Germinal center (tissue), 1 donor: ENCODE results near the gene ZNG1B.
"Not testable (repeated sequence)": the region's sequence is repeated elsewhere in the genome, so short reads cannot be mapped to it uniquely, and the experiment has no call there.

Experiments used
- DNase-seq: peaks from one replicate; pipeline ENCODE4 v3.0.0; 2012; ENCODE audit warnings: mixed read lengths, low spot score

Gene ZNG1B

DNA sequence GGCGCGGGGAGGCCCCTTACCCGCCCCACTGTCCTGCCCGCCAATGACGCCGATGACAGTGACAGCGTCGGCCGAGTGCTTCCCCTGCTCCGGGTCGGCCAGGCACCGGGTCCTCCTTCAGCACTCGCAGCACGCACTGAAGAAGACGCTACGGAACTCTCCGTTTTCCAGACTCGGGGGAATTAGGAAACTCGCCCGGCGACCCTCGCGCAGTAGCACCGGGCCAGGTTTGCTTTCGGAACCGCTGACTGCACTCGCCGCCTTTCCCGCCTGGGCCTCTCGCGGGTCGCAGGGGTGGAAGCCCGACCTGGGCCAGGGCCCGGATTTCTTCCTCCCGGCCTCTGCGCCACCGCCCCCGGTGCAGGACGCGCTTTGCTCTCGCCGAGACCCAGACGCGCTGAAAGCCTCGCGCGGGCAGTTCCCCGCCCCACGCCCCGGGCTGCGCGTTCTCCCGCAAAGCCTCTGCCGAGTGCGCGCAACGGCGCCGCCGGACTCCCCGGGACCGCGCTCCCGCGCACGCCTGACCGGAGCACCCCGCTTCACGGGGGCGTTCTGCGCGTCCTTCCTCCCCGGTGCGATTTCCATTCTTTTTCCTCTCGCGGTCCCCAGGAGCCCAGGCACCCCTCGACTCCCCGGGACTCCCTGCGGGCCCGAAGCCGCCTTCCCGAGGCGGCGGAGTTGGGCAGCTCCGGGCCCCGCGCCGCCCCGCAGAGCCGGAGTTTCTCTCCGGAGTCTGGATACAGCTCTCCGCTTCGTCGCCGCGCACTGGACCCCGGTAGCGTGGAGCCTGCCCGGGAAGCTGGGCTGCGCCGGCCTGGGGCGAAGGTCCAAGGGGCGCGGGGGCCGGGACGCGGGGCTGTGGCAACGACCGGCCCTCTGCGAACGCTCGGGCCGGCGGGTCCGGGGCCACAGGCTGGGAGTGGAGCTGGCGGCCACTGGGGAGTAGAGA, 65.9 kb downstream of the ZNG1B start:
- peak; percentile 17 for DNase-seq

DNA sequence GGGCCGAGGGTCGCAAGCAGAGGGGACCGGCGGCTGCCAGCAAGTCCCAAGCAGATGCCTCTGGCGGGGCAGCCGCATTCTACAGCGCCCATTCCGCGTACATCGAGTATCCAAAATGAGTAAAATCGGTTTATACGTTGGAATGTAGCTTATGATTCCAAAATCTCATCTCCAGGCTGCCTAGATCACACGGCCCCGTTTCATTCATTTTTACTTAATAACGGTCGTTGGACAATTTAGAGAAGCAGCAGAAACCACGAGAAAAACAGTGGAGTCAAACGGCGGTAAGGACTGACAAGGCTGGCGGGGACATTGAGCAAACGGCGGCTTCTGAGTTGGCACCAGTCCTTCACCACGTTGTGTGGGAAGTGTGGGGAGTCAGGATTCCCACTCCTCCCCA, 66.6 kb downstream of the ZNG1B start:
- not testable (repeated sequence) for DNase-seq

DNA sequence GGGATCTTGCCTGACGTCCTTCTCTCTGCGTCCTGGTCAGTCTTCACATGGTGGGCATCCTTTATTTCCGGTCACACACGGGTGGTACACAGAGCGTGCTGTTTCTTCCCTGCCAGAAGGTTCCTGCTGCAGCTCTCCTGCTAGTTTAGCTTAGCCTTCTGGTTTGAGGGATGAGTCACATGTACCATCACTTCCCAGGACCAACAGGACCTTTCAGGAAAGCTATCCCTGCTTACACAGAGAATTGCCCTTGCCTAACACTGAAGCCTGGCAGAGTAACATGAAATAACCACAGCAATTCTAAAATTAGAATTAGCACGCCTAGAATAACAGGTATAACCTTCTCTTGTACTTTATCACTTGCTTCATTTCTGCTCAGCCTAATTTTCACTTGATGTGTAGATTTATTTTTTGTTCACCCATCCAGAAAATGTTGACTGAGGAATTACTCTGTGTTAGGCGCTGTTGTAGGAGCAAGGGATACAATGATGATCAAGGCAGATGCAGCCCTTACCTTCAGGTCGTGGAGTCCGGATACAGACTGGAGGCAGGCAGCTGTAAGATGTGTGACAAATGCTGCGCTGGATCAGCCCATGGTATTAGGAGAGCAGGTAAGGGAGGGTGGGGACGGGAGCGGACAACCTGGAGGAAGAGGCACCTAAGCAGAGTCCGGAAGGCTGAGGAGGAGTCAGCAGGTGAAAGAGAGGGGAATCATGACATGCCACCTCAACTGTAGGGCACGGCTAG, 70.1 kb downstream of the ZNG1B start:
- DNase-seq, result not testable (repeated sequence)

DNA sequence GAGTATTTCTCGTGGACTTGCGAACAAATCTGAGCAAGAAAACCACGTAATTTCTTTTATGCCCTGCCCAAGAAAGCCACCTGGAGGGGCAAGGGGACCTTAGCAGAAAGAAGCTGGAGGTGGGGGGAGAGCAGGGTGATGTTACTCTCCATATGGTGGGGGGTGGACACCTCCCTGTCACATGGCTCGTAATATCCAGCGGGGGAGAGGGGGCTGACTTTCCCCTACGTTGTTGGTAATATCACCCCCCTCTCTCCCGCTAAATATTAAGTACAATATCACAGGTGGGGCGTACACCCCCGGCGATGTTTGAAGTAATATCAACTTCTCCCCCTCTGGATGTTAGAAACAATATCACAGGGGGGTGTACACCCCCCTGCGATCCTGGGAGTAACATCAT, 70.7 kb downstream of the ZNG1B start:
- DNase-seq, result not testable (repeated sequence)

DNA sequence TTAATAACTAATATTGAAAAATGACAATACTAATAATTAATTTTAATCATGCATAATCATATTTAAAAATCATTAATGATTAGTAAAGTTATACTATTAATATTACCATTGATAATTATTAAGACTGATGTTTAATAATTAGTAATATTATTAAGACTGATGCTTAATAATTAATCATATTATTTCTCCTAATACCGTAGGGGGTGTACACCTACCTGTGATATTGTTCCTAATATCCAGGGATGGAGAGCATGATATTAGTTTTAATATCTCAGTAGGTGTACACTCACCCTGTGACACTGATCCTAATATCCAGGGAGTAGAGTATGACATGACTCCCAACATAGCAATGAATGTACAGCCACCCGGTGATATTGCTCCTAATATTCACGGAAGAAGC, 73.4 kb downstream of the ZNG1B start:
- DNase-seq, result not testable (repeated sequence)

DNA sequence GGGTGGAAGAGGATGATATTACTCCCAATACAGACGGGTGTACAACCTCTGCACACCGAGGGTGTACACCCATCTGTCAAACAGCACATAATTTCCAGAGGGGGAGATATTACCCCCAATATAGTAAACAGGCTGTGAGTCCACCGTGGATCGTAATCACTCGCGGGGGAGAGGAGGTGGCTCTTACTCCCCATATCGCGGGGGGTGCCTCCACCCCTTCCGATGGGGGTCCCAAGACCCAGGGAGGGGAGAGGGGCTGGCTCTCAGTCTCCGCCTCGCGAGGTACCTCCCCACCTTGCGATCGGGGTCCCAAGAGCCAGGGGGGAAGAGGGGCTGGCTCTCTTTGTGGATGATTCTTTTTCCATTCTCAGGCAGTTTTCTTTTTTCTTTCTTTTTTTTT, 74.4 kb downstream of the ZNG1B start:
- not testable (repeated sequence) for DNase-seq

DNA sequence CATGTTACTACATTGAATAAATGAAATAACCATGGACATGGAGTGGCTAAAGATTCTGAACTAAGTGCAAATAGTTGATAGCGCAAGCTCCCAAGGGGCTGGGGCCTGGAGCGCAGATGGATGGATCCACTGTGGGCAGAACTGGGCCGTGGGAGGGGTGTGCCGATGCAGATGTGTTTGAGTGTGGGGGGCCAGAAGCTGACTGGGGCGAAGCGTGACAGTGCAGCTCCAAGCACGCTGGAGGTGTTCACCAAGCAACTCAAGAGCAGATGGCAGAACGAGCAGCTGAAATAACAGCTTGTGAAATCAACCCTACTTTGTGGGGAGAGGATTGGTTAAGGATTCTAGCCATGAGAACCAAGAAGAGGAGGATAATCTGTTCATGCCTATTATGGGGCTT, 78.0 kb downstream of the ZNG1B start:
- not testable (repeated sequence) for DNase-seq

DNA sequence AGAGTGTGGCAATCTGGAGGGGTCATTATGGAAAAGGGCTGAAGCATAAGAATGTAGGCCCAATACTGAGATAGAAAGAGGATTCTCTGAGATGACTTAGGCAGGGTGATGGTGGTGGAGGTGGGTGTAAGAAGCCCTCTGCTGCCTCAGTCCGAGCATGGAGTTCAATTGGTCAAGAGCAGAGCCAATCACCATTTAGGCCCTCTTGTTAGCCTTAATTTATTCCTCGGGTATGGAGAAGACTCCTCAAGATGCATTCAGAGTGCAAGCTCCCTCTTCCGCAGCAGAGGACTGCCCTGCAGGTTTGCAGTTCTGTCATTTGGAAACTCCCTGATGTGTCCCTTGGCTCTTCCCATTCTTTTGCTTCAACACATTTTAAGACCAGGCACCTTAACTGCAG, 78.5 kb downstream of the ZNG1B start:
- DNase-seq, result not testable (repeated sequence)

DNA sequence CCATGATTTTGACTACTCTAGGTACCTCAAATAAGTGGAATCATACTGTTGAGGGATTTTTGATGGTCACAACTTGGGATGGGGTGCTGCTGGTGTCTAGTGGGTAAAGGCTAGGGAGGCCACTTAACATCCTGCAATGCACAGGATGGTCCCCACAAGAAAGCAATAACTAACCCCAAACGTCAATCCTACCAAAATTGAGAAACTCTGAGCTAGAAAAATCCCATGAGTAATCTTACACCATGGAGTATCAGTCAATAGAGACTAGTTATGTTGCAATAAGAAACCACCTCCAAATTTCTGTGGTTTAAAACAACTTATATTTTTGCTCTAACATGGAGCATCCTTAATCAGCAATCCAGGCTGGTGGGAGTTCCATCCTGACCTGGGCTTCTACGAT, 79.5 kb downstream of the ZNG1B start:
- DNase-seq, result not testable (repeated sequence)

DNA sequence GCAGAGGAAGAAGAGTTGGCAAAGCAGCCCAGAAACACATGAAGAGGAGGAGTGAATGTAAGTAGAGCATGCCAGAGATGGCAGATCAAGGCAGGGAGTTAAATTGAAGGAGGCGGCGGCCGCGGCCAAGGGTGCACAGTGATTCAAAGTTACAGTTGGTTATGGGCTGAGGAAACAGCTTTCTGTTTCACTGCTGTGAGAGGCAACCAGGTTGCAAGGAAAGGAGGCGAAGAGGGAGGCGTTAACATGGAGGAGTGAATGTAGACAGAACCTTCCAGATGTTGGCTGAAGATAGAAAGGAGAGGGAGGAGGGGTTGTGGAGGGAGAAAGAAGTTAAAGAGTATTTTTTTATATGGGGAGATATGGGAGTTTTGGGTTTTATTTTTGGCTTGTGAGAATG, 83.3 kb downstream of the ZNG1B start:
- not testable (repeated sequence) for DNase-seq

DNA sequence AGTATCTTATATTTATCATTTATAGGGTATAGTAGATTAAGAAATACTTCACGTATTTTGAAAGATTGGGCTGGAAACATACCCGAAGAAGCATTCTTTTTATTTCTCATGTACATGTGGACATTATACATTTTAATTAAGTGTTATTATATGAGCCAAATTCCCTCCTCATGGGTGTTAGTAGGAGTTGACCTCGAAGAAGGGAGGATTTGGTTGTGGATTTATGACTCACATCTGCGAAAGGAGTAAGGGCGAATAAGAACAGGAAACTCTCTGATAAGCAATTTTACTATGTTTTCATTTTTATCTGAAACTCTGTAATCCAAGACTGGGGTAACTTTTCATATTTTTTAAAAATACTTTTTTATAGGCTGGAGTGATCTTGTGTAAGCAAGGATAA, 84.0 kb downstream of the ZNG1B start:
- DNase-seq, result not testable (repeated sequence)

DNA sequence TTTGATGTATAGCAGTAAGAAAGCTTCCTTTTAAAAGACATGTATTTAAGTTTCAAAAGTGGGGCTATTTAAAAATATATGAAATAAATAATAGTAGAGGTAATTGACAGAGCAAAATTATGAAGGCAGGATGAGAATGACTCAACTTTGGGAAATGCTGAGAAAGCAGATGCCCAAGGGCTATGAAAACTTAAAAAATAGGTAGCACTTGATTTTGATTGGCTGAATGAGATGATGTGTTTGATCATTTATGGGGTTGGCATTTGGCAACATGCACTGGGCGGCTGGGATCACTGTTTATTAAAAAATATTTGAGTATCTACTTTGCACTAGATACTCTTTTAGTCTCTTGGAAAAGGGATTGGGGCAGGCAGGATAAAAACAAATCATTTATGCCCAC, 87.5 kb downstream of the ZNG1B start:
- DNase-seq, result not testable (repeated sequence)

DNA sequence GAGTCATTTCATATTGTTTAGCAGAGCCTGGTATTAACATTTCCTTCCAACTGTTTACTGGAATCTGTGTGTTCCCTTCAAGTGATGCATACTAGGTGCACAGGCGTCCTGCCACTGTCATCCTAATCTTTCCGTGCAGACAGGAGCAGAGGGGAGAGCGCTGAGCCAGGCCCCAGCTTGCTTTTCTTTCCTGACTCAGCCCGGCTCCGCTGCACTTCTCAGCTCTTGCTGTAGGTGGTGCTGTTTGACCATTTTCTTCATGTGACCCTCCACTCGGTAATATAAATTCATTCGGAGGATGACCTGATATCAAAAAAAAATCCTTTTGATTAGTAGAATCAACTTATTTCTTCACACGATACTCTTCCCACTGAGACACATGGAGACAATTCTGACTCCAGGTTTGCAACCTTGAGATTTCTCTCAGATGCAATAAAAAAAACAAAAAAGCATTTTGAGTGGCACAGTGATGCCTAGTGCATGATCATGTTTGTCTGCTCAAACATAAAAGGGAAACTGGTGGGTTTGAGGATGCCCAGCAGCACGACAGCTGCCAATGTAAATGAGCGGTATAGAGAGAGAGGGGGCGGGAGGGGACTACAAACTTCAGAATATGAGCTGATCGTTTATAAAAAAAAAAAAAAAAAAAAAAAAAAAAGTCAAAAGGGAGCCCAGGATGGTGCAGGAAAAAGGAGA, 90.0 kb downstream of the ZNG1B start:
- not testable (repeated sequence) for DNase-seq

DNA sequence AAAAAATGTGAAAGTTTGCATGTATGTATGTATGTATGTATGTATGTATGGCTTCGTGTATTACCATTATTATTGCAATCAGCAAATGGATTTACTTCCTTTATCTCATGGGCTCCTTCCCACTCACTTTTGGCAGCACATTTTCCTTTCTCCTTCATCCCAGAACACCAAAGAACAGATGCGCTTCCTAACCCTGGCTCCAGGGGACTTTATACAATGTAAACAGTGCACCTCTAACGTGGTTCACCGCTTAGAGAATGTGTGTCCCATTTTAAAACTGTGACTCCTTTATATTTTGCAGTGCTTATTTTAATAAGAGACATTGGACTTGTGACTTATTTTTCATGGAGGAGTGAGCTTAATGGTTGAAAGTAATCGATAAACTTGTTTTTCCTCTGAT, 90.6 kb downstream of the ZNG1B start:
- not testable (repeated sequence) for DNase-seq

DNA sequence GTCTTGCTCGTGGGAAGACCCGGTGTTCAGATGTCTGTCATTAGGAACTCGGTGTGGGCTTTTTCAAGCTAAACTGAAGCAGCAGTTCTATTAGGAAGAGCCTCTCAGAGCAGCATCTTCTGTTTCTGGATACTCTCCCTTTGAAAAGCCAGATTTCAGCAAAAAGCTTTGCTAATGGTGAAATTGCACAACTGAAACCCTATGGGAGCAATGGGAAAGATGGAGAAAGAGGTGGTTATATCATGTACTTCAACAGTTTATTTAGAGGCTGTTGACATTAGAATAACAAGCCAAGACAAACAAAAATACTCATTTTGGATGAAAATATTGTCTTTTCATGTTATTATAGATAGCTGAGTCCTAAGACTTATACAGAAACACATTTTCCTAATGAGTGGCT, 91.4 kb downstream of the ZNG1B start:
- not testable (repeated sequence) for DNase-seq

DNA sequence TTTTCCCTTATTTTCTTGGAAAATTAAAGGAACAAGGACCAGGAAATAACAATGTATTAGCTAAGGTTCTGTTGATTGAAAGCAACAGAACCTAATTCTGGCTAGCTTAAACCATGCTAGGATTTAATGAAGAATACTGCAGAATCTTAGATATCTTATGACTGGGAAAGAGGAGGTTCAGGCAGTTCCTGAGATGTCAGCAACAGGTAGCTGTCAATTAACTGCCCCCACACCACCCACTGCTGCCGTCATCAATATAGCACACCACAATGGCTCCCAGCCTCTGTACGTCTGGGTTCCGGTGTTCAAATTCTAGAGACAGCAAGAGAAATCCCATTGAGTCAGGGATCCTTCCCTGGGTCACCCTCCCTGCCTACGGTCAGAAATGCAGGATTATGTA, 95.5 kb downstream of the ZNG1B start:
- DNase-seq, result not testable (repeated sequence)

DNA sequence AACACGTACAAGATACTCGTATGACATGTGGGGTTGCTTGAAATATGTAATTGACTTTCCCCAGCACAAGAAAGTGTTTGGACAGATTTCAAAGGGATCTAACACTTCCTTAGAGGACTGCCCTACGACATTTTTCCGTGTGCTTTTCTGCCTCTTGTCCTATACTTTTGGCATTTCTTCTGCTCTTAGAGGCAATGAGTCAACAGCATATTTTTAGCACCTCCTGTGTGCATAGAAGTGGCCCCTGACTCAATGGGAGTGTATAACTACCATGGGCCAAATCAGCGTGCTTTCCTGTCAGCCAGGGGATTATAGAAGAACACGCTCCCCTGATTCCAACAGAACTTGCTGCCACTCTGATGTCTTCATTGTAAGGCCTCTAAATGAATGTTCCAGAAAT, 99.1 kb downstream of the ZNG1B start:
- DNase-seq, result not testable (repeated sequence)

DNA sequence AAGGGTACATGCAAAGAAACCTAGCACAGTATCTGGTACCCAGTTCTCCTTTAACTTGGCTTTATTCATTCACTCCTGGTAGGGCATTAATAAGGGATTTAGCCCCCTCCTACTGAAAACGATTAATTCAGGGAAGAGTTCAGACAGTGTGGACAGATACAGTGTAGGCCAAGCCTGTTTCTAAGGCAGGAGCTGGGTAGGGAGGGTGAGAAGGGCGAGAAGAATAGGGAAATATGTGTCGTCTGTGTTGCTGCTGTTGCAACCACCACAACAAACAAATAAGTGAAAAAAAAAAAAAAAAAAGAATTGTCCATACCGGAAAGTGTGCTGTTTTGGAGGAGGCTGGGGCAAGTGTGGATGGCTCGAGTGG, 103.3 kb downstream of the ZNG1B start:
- not testable (repeated sequence) for DNase-seq

DNA sequence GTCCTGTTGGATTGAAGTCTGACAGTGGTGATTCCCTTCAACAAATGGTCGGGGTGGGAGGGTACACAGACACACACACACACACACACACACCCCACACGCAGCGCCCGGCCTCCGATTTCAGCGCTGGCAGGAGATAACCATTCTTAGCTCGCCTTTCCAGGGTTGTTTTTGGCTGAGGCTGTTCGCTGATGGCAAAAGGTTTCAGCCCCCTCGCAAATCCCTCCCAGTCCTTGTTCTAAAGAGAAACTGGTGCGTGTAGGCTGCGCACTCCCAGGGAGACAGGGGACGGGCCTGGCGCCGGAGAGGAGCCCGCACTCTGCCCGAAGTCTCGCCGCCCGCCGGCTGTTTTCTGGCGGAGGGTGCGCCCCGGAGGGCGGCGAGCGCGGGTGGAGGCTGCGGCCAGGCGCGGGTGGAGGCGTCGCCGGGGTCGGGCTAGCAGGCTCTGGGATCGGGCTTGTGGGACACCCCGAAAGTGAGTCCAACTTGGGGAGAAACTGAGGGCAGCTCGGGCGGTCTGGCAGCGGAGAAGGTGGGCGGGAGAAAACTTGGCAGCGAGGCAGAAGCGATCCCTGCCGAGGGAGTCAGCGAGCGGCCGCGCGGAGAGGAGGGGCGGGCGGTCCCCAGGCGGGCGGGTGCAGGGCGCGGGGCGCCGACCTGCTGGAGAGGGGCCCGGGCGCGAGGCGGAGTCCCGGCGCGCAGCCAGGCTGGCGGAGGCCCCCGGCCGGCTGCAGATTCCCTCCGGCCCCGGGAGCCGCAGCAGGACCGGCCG, 103.9 kb downstream of the ZNG1B start:
- not testable (repeated sequence) for DNase-seq

DNA sequence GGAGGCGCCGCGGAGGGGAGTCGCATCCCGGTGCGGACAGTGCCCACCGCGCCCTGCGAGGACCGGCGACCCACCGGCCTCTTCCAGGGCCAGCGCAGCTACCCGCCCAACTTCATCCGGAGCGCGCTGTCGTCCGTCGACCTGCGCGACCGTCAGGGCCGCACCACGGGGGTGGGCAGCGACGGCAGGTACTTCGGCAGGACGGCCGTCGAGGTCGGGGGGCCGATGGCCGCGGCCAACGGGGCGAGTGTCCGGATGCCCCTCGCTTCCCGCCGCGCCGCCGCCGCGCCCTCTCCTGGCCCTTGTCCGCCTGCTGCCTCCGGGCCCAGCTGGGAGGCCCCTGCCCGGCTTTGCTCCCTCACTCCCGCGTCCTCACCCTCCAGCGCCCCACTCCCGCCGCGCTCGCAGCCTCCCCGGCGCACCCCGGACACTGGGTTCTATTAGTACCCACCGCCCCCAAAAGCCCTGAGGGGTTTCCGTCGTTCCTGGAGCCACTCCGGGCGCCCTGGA, 104.5 kb downstream of the ZNG1B start:
- DNase-seq, result not testable (repeated sequence)

DNA sequence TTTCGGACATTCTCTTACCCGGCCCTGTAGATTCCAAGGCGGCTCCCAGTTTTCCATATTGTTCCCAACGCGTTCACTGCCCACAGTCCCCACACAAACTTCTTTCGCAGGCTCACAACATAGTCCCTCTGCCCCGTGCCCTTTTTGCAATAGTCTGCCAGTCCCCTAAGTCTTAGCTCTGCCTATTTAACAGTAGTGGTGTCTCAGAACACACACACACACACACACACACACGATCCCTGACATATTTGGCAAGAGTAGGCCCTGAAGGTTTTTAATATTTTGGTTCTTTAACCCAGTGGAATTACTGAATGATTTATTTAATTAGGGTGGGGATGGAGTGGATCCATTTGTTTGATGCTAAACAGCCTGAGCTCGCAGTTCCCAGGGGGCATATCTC, 105.0 kb downstream of the ZNG1B start:
- not testable (repeated sequence) for DNase-seq
